Measurements from ENCODE around the gene SLC22A7.
"Not testable (repeated sequence)": the region's sequence is repeated elsewhere in the genome, so short reads cannot be mapped to it uniquely, and the experiment has no call there.

The SLC22A7 gene

DNA sequence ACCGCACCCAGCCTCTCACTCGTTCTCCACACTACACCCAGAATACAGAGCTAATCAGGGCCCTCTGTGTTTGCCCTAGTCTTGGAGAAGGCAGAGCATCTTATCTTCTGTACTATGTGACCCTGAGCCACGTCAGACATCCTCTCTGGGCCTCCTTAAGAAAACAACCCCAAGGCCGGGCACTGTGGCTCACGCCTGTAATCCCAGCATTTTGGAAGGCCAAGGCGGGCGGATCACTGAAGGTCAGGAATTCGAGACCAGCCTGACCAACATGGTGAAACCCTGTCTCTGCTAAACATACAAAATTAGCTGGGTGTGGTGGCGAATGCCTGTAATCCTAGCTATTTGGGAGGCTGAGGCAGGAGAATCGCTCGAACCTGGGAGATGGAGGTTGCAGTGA, 4.9 kb downstream of the SLC22A7 start:
- DNase-seq = not testable (repeated sequence)

DNA sequence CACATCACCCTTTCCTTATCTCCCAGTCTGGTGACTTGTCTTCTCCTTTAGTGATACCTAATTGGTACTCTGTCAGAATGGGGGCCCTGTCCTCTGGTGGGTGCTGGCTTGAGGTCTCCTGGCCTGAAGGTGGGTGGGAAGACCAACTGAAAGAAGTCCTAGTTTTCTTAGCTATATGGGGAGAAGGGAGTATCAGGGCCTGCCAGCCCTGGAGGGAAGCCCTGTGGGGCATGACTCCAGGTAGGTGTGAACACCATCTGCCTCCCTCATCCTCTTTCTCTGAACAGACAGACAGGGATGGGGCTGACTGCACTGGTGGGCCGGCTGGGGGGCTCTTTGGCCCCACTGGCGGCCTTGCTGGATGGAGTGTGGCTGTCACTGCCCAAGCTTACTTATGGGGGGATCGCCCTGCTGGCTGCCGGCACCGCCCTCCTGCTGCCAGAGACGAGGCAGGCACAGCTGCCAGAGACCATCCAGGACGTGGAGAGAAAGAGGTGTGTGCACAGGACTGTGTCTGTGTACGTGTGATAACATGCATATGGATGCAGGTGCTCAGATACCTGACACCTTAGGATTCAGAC, 5.8 kb downstream of the SLC22A7 start:
- no peak for DNase-seq

DNA sequence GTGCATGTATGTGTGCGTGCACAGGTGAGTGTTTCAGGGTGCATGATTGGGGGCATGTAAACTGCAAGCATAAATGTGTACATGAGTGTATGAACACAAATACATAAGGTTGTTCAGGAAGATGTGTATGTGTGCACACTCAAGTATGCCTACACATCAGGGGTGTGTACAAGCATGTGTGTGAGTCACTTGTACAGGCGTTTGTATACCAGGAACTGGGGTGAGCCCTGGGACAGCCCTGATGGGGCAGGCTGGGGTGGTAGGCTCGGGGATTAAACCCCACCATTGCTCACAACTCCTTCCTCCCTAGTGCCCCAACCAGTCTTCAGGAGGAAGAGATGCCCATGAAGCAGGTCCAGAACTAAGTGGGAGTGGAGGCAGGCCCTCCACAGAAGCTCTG, 6.3 kb downstream of the SLC22A7 start:
- no peak for DNase-seq

DNA sequence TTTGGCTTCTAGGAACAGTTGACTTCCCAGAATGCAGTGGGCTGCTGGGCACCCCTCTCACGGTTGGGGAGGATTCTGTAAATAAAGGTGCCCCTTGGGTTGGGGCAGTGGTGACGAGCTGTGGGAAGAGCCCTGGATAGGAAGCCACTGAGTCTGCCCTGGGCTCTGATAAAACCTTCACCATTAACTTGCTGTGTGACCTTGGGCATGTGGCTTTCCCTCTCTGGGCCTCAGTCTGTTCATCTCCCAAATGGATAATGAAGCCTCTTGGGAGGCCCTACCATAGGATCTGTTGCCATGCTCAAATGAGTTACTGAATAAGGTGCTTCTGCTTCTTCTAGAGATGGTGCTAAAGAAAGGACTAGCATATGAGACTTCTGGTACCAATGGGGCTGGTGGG, 6.8 kb downstream of the SLC22A7 start:
- no peak for DNase-seq

DNA sequence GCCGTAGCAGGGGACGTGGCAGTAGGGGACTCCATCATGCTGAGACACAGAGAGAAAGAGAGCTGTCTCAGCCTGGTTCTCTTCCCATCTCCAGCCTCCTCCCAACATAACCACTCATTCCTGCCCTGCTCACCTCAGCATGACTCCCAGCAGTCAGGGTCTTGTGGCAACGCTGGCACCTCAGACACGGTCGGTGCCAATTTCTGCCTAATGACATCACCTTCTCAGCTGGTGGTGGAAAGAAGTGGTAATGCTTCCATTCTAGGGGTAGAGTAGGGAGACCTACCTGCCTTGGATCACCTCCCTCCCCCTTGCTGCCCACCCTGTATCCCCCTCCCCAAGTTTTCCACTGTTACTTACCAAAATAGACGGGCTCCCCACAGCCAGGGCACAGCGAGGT, 8.0 kb downstream of the SLC22A7 start:
- no peak for DNase-seq

DNA sequence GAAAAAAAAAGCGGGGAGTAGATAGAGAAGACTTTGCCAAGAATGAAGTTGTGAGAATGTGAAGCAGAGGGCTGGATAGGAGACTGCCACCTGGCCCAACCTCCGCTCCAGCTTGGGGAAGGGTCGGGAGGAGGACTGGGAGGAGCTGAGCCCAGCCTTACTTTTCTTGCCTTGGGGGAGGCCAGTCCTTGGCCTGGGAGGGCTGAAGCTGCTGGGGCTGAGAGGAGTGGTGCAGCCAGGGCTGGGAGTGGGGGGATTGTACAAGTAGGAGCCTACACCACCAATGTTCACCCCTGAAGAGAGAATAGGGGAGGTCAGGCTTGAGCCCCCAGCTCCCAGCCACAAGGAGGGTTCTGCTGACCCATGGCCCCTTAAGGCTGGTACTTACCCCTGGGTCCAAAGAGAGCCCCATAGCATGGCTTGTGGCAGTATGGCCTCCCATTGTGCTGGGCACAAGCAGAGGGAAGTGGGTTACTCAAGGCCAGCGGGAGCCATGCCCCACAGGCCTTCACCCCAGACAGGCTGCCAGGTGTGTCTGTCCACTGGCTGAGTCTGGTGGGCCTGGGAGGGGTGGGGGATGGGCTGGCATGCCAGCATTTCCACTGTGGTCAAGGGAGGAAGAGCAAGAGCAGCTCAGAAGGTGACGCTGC, 9.5 kb downstream of the SLC22A7 start:
- no peak for DNase-seq

DNA sequence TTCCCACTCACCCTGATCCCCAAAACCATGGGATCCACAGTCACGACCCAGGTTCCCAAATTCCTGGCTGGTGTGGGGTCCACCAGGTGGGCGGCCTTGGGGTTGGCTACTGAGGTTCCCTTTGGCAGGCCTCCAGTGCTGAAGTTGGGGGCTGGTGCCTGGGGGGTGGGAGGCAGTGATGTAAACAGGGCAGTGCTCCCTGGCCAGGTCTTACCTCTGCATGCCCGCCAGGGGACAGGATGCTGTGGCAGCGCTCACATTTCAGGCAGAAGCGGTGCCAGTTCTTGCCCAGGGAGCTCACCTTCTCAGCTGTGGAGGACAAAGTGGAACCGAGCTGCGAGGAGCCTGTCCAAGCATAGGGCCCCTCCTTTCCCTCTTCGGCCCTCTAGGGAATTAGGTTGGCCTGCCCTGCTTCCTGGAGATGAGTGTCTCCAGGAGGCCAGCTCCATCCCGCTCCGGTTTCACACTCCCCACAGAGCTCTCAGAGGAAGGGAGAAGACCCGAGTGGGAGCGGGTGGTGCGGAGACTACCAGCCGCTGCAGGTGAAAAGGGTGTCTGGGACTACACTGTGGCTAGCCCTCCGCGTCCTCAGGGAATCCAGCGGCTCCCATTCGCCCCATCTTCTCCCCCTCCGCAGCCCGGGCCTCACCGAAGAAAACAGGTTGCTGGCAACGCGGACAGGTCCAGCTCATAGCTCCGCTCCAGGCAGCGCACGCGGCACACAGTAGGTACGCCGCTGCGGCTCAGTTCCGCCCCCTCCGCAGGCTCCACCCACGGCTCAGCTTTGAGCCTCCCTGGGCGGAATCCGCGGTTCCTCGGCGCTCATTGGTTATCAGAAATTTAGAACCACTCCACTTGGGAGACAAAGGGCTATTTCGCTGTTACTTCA, 10.3 kb downstream of the SLC22A7 start, which contains the start of gene CRIP3:
Gene CRIP3 (minus strand): TSS at position 726 of the 889 bp plus-strand sequence. CDS start 34 bp downstream, at position 692.
- DNase-seq = peak; percentile 51

DNA sequence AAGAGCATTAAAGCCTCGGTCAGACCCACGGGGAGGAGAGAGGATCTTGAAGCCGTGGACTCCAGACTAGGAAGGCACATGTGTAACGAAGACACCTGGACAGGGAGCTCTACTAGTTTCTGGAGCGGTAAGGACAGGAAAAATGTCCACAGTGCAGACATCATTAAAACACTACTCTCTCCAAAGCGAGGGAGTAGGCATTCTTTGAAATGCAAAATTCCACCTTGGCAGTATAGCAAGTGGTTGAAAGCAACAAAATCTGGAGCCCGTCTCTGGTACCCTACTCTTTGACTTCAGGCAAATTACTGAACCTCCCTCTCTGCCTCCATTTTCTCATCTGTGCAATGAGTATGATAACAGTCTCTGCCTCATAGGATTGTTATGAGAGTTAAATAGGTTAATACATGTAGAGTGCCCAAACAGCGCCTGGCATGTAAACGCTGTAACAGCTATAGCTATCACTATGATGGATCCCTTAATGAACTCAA, 11.0 kb downstream of the SLC22A7 start:
- no peak for DNase-seq

DNA sequence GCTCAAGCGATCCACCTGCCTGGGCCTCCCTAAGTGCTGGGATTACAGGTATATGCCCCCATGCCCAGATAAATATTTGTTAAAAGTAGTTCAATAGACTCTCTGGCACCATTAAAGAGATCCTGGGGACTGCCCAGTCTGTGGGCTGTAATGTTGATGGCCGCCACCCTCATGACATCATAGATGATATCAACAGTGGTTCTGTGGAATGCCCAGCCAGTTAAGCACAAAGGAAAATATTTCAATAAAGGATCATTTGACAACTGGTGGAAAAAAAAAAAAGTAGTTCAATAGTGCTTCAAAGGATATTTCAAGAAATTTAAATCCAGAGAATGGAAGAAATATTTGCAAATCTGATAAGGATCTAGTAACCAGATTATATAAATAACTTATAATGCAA, 12.1 kb downstream of the SLC22A7 start:
- DNase-seq = no peak

DNA sequence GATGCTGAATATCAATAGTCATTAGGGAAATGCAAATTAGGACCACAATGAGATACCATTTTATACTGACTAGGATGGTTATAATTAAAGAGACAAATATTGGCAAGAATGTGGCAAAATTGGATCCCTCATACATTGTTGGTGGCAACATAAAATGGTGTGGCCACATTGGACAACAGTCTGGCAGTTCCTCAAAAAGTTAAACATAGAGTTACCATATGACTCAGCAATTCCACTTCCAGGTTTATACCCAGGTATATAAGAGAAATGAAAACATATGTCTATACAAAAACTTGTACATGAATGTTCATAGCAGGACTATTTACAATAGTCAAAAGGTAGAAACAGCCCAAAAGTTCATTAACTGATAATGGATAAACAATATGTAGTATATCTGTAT, 12.6 kb downstream of the SLC22A7 start:
- DNase-seq = no peak

DNA sequence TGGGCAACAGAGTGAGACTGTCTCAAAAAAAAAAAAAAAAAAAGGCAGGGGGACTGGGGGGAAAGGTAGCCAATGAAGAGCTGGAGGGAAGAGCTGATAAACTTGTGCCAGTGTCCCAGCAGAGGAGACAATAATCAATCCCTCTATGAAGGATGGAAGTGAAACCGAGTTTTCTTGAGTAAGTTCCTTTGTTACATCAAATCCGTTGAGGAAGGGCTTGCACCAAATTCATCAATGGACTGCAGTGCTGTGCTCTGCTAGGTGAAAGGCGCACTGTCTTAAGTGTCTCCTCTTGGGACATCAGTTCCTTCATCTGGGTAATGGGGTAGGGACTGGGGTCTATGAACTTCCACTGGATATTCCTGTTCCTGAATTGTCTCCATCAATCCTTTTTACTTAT, 13.6 kb downstream of the SLC22A7 start:
- no peak for DNase-seq

DNA sequence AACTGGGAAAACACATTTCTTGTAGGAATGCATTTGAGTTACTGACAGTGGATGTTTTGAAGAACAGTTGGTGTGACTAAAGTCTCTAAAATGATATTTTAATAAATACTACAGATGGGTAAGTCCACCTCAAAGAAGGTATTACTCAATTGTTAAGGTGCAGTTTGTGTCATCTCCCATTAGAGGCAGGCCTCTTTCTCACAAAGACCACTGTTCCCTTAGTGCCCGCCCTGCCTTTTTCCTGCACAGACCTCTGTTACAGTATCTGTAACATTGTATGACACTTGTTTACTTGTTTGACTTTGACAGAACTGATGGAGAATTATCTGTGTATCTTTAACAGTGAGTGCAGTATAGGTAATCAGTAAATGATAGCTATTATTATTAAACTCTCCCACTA, 15.8 kb downstream of the SLC22A7 start:
- no peak for DNase-seq

DNA sequence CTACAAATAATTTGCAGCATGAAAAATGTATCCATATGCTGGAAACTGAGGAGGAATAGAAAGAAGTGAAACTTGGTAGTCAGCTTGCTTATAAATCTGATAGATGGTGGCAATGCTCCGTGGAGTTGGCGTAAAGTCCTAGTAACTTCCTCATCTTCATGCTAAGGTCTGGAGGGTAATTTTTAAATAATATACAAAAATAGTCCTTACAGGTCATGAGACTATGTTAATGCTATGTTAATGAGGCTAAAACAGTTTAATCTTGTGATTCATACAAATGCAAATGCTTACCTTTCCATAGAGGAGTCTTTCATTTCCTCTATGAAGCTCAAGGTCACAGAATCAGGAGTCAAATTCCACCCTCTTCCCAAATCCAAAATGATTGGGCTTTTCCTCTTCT, 20.0 kb downstream of the SLC22A7 start:
- DNase-seq = no peak

DNA sequence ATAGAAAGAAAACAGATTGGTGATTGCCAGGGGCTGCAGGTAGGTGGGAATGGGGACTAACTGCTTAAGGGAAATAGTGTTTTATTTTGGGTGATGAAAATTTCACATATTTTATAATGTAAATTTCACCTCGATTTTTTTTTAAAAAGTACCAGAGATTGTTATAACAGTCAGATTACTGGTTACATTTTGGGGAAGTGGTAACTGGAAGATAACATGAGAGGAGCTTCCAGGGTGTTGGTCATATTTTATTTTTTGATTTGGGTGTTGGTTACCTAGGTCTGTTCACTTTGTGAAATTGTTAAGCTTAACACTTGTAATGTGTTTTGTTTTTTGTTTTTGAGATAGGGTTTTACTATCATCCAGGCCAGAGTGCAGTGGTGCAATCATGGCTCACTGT, 27.8 kb downstream of the SLC22A7 start:
- DNase-seq = no peak

DNA sequence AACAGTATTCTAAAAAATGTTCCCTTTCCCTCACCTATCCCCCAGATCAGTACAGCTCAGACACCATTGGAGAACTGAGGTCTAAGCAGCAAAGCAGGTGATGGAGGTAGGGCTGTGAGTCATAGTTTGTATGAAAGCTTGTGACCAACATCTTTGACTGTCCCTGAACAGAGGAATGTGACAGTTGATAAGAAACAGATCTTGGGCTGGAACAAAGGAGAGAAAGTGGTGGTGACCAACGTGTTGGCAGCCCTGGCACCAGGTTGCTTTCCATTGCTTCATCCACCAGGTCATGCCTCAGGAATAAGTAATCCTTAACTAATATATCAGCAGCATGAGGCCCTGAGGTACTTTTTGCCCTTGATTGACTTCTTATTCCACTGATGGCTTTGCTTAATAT, 30.5 kb downstream of the SLC22A7 start:
- DNase-seq = no peak

DNA sequence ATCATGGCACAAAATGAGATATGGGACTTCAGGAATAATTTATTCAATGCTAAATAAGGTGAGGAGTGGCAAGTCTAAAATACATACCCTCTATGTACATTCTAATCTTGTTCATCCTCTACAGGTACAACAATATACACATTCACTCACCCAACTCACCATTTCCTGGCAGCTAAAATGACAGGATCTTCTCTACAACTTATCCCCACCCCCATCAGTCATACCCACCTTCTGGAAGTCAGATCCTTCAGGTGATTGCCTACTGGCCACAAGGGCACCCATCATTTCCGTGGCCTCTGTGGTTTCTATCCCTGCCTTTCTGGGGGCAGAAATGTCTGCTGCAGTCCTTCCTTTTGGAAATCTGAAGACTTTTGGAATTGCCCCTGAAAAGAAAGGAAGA, 33.4 kb downstream of the SLC22A7 start:
- DNase-seq = no peak

DNA sequence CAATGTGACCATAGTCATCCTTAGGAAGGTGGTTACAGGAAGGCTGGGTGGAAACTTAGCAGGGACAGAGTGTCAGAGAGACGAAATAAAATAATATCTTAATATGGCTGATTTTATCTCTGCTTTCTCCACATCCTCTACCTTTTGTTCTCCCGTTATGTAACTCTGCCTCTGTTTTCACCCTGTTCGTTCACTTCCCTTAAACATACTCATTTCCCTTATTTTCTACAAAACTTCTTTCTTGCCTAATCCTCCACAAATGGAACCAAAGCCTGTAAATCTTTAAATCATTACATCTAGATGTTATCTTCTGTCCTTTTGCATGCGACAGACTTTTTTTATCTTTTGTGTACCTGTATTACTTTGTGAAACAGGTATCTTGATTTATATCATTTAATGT, 33.8 kb downstream of the SLC22A7 start:
- DNase-seq = no peak

DNA sequence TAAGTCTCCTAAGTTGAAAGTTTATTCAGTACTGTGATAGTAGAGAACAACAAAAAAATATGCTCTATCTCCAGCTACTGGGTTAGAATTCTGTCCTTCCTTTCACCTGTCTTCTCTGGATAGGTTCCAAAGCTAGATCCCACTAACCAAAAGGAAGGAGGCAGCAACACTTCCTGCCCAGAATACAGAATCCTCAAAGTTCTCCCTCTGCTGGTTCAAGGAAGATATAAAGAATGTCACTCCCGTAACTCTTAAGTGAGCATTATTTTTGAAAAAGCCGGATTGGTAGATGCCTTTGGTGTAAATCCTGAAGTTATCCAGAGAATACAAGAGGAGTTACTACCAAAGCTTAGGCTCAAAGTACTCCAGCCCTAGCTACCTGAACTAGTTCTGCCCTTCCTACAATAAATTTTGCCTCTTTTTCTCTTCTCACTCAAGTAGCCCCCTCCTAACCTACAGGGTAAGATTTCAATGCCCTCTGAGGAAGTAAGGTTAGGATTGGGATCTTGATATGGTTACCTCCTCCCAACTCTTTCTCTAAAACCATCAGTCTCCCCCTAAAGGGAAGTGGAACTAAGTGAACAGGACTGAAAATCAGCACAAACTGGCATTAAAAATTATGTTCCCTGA, 36.5 kb downstream of the SLC22A7 start:
- DNase-seq = peak; percentile 82

DNA sequence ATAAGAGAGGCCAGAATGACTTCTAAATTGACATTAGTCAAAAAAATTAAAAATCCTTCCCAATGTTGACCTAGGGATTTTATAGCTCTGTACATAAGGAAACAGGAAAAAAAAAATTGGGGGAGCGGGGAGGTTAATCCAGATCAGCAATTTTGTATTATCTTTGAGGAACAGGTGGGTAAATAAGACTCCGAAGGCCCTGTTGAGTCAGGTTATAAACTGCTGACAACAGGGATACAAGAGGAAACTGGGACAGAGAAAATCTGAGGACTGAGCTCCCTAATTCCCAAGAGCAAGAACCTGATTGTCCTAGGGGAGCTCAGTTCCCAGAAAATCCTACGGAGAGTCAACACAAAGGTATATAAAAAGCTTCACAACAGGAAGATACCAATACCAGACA, 37.4 kb downstream of the SLC22A7 start:
- DNase-seq = no peak

DNA sequence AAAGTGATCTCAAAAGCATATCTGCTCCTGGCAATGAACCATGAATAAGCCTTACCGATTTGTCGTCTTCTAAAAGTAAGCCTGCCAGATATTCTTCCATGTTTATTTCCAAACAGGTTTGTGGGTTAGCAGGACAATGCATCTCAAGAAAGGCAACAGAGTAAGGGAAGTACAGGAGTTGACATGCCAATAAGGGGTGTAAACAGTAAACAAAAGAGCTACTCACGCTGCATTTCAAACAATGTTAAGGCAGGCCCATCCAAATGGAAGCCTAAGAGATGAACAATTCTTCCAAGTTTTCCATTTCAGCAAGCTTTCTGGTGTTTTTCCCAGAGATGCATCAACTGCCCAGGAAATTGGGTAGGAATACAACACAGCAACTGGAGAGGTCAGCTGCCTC, 38.3 kb downstream of the SLC22A7 start:
- no peak for DNase-seq

DNA sequence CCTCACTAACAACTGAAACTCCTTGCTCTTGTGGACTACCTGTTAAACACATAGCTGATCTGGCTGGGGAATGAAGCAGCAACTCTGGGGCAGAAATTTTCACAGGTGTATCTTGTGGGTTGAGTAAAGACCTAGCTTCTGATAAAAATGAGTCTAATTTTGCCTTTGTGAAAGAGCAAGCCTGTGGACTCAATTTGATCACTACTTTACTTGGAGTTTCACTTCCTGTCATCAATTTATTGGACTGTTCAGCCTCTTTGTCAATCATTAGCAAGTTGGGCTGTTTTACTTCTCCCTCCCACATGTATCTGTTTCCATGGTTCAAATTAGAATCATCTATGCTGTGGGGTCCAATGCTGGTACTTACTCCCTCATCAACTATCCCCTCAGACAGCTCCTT, 40.2 kb downstream of the SLC22A7 start:
- no peak for DNase-seq

DNA sequence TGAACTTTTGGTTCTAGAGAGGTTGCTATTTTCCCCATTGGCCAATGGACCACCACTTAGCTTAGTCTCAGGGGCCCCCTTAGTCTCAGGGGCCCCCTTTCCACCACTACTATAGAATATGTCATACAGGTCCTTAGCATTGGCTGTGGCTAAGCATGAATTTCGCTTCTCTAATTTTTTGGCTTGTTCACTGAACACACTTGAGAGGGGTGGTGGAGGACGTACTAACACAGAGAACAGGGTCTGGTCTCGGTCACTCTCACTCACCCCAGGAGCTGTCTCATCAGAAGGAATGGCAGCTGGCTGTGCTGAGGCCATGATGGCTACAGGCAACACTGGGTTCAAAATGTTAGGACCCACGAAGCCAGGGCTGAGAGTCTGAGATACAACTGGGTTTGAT, 41.1 kb downstream of the SLC22A7 start:
- DNase-seq = no peak

DNA sequence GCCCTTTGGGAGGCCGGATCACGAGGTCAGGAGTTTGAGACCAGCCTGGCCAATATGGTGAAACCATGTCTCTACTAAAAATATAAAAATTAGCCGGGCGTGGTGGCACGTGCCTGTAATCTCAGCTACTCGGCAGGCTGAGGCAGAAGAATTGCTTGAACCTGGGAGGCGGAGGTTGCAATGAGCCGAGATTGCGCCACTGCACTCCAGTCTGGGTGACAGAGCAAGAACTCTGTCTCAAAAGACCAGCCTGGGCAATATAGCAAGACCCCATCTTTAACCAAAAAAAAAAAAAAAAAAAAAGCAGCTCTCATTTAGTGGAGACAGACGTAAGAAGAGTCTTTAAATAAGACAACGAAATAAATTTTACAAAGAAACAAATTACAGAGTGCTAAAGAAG, 48.2 kb downstream of the SLC22A7 start:
- not testable (repeated sequence) for DNase-seq

Measured in NCI-H82 (cell line).